Transverse colon (tissue), 4 donors: ENCODE measurements around the gene MISFA. TPM values are rescaled to one million over a fixed set of nuclear protein-coding genes. Genes with fewer than 3 reads are reported as not detected.

Experiments used
- DNase-seq: peaks from one replicate; pipeline ENCODE4 v3.0.0-alpha.2; 2019
- H3K27ac ChIP-seq, 4 donors: fragments of 200-600 bp; sonication (generic); 2 replicates each; pipeline ENCODE4 v1.5.1; 2016 to 2018; ENCODE audit warnings: inconsistent platforms in 4 of 4
- H3K27me3 ChIP-seq: fragments of 200-600 bp; sonication (generic); 2 replicates; pipeline ENCODE4 v1.5.1; 2017; ENCODE audit warnings: inconsistent platforms
- H3K36me3 ChIP-seq, 4 donors: fragments of 200-600 bp; sonication (generic); 2 replicates each; pipeline ENCODE4 v1.5.1; 2017 to 2019; ENCODE audit warnings: inconsistent platforms in 4 of 4
- H3K4me1 ChIP-seq, 4 donors: fragments of 200-600 bp; sonication (generic); 2 replicates each; pipeline ENCODE4 v1.5.1; 2017 to 2020; ENCODE audit warnings: inconsistent platforms in 4 of 4
- H3K4me3 ChIP-seq, 4 donors: fragments of 200-600 bp; sonication (generic); 1 replicate in 1 of 4; 2 replicates in 3 of 4; pipeline versions ENCODE4 v1.5.1 to v1.6.1; 2017 to 2019; ENCODE audit warnings: inconsistent platforms in 4 of 4
- H3K9me3 ChIP-seq, 2 donors: fragments of 200-600 bp; sonication (generic); 2 replicates each; pipeline ENCODE4 v1.5.1; 2017 to 2019; ENCODE audit warnings: inconsistent platforms in 2 of 2
- CTCF ChIP-seq, 5 experiments: fragments of 200-600 bp in 3 of 5; fragments of 450-650 bp in 2 of 5; sonication (generic) in 3 of 5; IDR thresholded peaks; 1 replicate in 2 of 5; 2 replicates in 3 of 5; pipeline ENCODE4 v1.5.1; 2016 to 2017; ENCODE audit warnings: antibody characterized with exemption in 5 of 5, inconsistent platforms in 3 of 5, mild to moderate bottlenecking in 2 of 5, moderate library complexity in 1 of 5
- EP300 ChIP-seq: sonication (generic); formaldehyde crosslinking; IDR thresholded peaks from one replicate; pipeline ENCODE4 v1.6.1; 2017; ENCODE audit warnings: antibody characterized with exemption, low read depth
- POLR2A ChIP-seq: fragments of 450-650 bp; IDR thresholded peaks from one replicate; pipeline ENCODE4 v1.6.1; 2016; ENCODE audit warnings: antibody characterized with exemption, mild to moderate bottlenecking, moderate library complexity
- POLR2AphosphoS5 ChIP-seq, 3 donors: sonication (generic); formaldehyde crosslinking; IDR thresholded peaks; one replicate each; pipeline ENCODE4 v1.6.1; 2016; ENCODE audit warnings: antibody characterized with exemption in 3 of 3
- WGBS, 2 donors: methylation state at CpG; one replicate each; pipeline ENCODE4 v1.1.5; 2018; ENCODE audit warnings: low coverage in 1 of 2; 5-methylcytosine and 5-hydroxymethylcytosine counted together
- in situ Hi-C, 4 donors: fragments of 200-750 bp; cut with MboI; loops; one replicate each; pipeline versions ENCODE4 v1.15.0 to v1.15.1; 2017; ENCODE audit warnings: low sequenced_read_pairs in 3 of 4, low pct_ligation_motif_present in 1 of 4, low pct_unique_long_range_greater_than_20kb in 1 of 4
- intact Hi-C: fragments of 100-400 bp; cut with DNase I; formaldehyde crosslinking; loops from one replicate; pipeline ENCODE4 v1.15.1; 2023; ENCODE audit warnings: low total_unique reads
- total RNA-seq, 4 donors: library from RNA; depleted of rRNA; stranded (reverse); fragments of >200 nt; gene quantifications; one replicate each; pipeline ENCODE4 v1.1.0, GENCODE V29; 2016

MISFA gene
- total RNA-seq, 4 donors from 2014 or later, result 0.40 to 2.0 TPM; not detected in 2

- Histone ChIP-seq H3K27ac (no peak overlapping the region), H3K27me3 (no peaks in the 10 kb centered on the region), H3K36me3 (no peaks in the 10 kb centered on the region), H3K4me3 (no peak overlapping the region), H3K4me1 (peaks cover 0 to 11% (median 7%) of the 10 kb centered on the region in 4 donors), H3K9me3 (no peaks in the 10 kb centered on the region)
- intact Hi-C loops, result no loop called here
- TF ChIP-seq EP300 (no peak), CTCF (IDR thresholded peaks at IDR 0.05) (no peak), POLR2AphosphoS5 (IDR thresholded peaks at IDR 0.05) (no peak), POLR2A (no peak)
- DNase-seq, result no peak
- in situ Hi-C loops, result loop anchor here in 1 of 4 donors (5.0 kb wide), 1 partner anchor 89 kb away; no protein-coding TSS in a partner anchor
- 93 to 100% methylated on average over 1 to 2 of the region's 2 CpGs for WGBS, 2 donors
These were observed 24.1 kb downstream of the MISFA start for GRCh38 chr11:18623707-18624106.

GRCh38 chr11:18624161-18624560, 24.6 kb downstream of the MISFA start:
- in situ Hi-C loops, result loop anchor here in 1 of 4 donors (5.0 kb wide), 1 partner anchor 88 kb away; no protein-coding TSS in a partner anchor
- DNase-seq, result no peak

GRCh38 chr11:18632841-18633240, 33.3 kb downstream of the MISFA start:
- H3K4me1 ChIP-seq, result peaks cover 7 to 30% (median 15%) of the 10 kb centered on the region in 4 donors
- WGBS, 2 donors, result 26 to 34% methylated on average over 2 of the region's 2 CpGs
- in situ Hi-C loops, result loop anchor here in 2 of 4 donors (10.0 to 25.0 kb wide), 3 partner anchors 72 to 308 kb away; partner anchors contain the start of genes GTF2H1 (in 1 of the 2), HPS5 (in 1 of the 2) and TSG101 (in 1 of the 2)
- no peak for DNase-seq
- no peak for TF ChIP-seq POLR2AphosphoS5 (IDR thresholded peaks at IDR 0.05)
- no peak for TF ChIP-seq EP300
- no peak for TF ChIP-seq POLR2A
- no peak for TF ChIP-seq CTCF (IDR thresholded peaks at IDR 0.05)
- H3K27me3 ChIP-seq, result no peaks in the 10 kb centered on the region
- H3K9me3 ChIP-seq, result no peaks in the 10 kb centered on the region
- peak overlapping the region in 2 of 4 donors; percentile 80 to 99 for H3K4me3 ChIP-seq
- H3K36me3 ChIP-seq, result no peaks in the 10 kb centered on the region
- peak overlapping the region in 1 of 4 donors; percentile 91 for H3K27ac ChIP-seq
- intact Hi-C loops, result no loop called here

More at GRCh38 chr11:18624161-18624560, 24.6 kb downstream of the MISFA start:
- intact Hi-C loops, result no loop called here
- Histone ChIP-seq H3K4me3 (no peak overlapping the region), H3K9me3 (no peaks in the 10 kb centered on the region), H3K4me1 (peaks cover 0 to 7% (median 3%) of the 10 kb centered on the region in 4 donors), H3K36me3 (no peaks in the 10 kb centered on the region), H3K27me3 (no peaks in the 10 kb centered on the region), H3K27ac (no peak overlapping the region)
- TF ChIP-seq CTCF (IDR thresholded peaks at IDR 0.05), result no peak
- no peak for TF ChIP-seq POLR2A
- no peak for TF ChIP-seq EP300
- TF ChIP-seq POLR2AphosphoS5 (IDR thresholded peaks at IDR 0.05), result no peak
- WGBS, 2 donors, result 80 to 86% methylated on average over 1 of the region's 1 CpG

- in situ Hi-C loops, result loop anchor here in 2 of 4 donors (10.0 to 25.0 kb wide), 3 partner anchors 71 to 309 kb away; partner anchors contain the start of genes GTF2H1 (in 1 of the 2), HPS5 (in 1 of the 2) and TSG101 (in 1 of the 2)
- no peaks in the 10 kb centered on the region for H3K27me3 ChIP-seq
- intact Hi-C loops, result loop anchor here (2.0 kb wide), 1 partner anchor 45 kb away; the partner anchor contains the start of gene UEVLD
- peak overlapping the region; percentile 87 to 93 (median 92) for H3K27ac ChIP-seq
- H3K36me3 ChIP-seq, result no peaks in the 10 kb centered on the region
- H3K4me1 ChIP-seq, result peaks cover 7 to 30% (median 15%) of the 10 kb centered on the region in 4 donors
- DNase-seq, result peak; percentile 15
- peak overlapping the region; percentile 78 to 99 (median 83) for H3K4me3 ChIP-seq
- H3K9me3 ChIP-seq, result no peaks in the 10 kb centered on the region
- WGBS, 2 donors, result 4 to 9% methylated on average over 6 to 31 of the region's 31 CpGs
- no peak for TF ChIP-seq POLR2AphosphoS5 (IDR thresholded peaks at IDR 0.05)
These were observed 33.9 kb downstream of the MISFA start for GRCh38 chr11:18633256-18634139.
